Measurements from ENCODE around the gene CCDC141.

CCDC141 gene

GRCh38 chr2:178962152-178962551, 87.8 kb downstream of the CCDC141 start:
- Histone ChIP-seq H3K4me3 (ENCODE audit: low read length) (no peak overlapping the region), H3K4me2 (ENCODE audit: low read length) (no peak overlapping the region)

GRCh38 chr2:178954049-178954448, 95.9 kb downstream of the CCDC141 start:
- Histone ChIP-seq H3K36me3 (ENCODE audit: control insufficient read depth, low read length) (no peaks in the 10 kb centered on the region), H3K4me1 (ENCODE audit: control insufficient read depth, low read length) (no peaks in the 10 kb centered on the region), H3K9me2 (replicated peaks; ENCODE audit: control insufficient read depth, low read length) (no peaks in the 10 kb centered on the region), H3K9me3 (ENCODE audit: control insufficient read depth, insufficient read depth, low read length) (no peaks in the 10 kb centered on the region), H3K79me2 (ENCODE audit: control insufficient read depth, low read length) (no peaks in the 10 kb centered on the region), H3F3A (ENCODE audit: control insufficient read depth, insufficient read depth) (no peaks in the 10 kb centered on the region), H3K4me3 (ENCODE audit: low read length) (no peak overlapping the region), H3K4me2 (ENCODE audit: low read length) (no peak overlapping the region), H3K27me3 (ENCODE audit: control insufficient read depth, low read length) (no peaks in the 10 kb centered on the region), H4K20me1 (ENCODE audit: control insufficient read depth, insufficient read depth, low read depth, low read length) (no peaks in the 10 kb centered on the region), H3K27ac (ENCODE audit: low read depth, low read length) (no peak overlapping the region)
- TF ChIP-seq CTCF (IDR thresholded peaks at IDR 0.05; ENCODE audit: low read depth, low read length, poor library complexity, severe bottlenecking), result no peak
- no peak for TF ChIP-seq EZH2phosphoT487 (IDR thresholded peaks at IDR 0.05; ENCODE audit: borderline replicate concordance, low read length)

More at GRCh38 chr2:178962152-178962551, 87.8 kb downstream of the CCDC141 start:
- no peaks in the 10 kb centered on the region for H4K20me1 ChIP-seq (ENCODE audit: control insufficient read depth, insufficient read depth, low read depth, low read length)
- no peak overlapping the region for H3K27ac ChIP-seq (ENCODE audit: low read depth, low read length)
- no peaks in the 10 kb centered on the region for H3F3A ChIP-seq (ENCODE audit: control insufficient read depth, insufficient read depth)
- no peaks in the 10 kb centered on the region for H3K9me3 ChIP-seq (ENCODE audit: control insufficient read depth, insufficient read depth, low read length)
- no peaks in the 10 kb centered on the region for H3K27me3 ChIP-seq (ENCODE audit: control insufficient read depth, low read length)
- H3K79me2 ChIP-seq (ENCODE audit: control insufficient read depth, low read length), result no peaks in the 10 kb centered on the region
- TF ChIP-seq CTCF (IDR thresholded peaks at IDR 0.05; ENCODE audit: low read depth, low read length, poor library complexity, severe bottlenecking), result no peak
- no peak for TF ChIP-seq EZH2phosphoT487 (IDR thresholded peaks at IDR 0.05; ENCODE audit: borderline replicate concordance, low read length)
- no peaks in the 10 kb centered on the region for H3K36me3 ChIP-seq (ENCODE audit: control insufficient read depth, low read length)
- H3K9me2 ChIP-seq (replicated peaks; ENCODE audit: control insufficient read depth, low read length), result no peaks in the 10 kb centered on the region
- peaks cover 7% of the 10 kb centered on the region for H3K4me1 ChIP-seq (ENCODE audit: control insufficient read depth, low read length)

- H3K4me3 ChIP-seq (ENCODE audit: low read length), result no peak overlapping the region
- H3K9me3 ChIP-seq (ENCODE audit: control insufficient read depth, insufficient read depth, low read length), result no peaks in the 10 kb centered on the region
- no peaks in the 10 kb centered on the region for H3K27me3 ChIP-seq (ENCODE audit: control insufficient read depth, low read length)
- no peaks in the 10 kb centered on the region for H3K9me2 ChIP-seq (replicated peaks; ENCODE audit: control insufficient read depth, low read length)
- no peaks in the 10 kb centered on the region for H3F3A ChIP-seq (ENCODE audit: control insufficient read depth, insufficient read depth)
- H3K36me3 ChIP-seq (ENCODE audit: control insufficient read depth, low read length), result no peaks in the 10 kb centered on the region
- TF ChIP-seq CTCF (IDR thresholded peaks at IDR 0.05; ENCODE audit: low read depth, low read length, poor library complexity, severe bottlenecking) (no peak), EZH2phosphoT487 (IDR thresholded peaks at IDR 0.05; ENCODE audit: borderline replicate concordance, low read length) (no peak)
- no peaks in the 10 kb centered on the region for H4K20me1 ChIP-seq (ENCODE audit: control insufficient read depth, insufficient read depth, low read depth, low read length)
- H3K4me1 ChIP-seq (ENCODE audit: control insufficient read depth, low read length), result no peaks in the 10 kb centered on the region
- no peaks in the 10 kb centered on the region for H3K79me2 ChIP-seq (ENCODE audit: control insufficient read depth, low read length)
- no peak overlapping the region for H3K4me2 ChIP-seq (ENCODE audit: low read length)
- no peak overlapping the region for H3K27ac ChIP-seq (ENCODE audit: low read depth, low read length)
Observed at GRCh38 chr2:178951266-178952006, 98.5 kb downstream of the CCDC141 start.
